Measurements from ENCODE around the gene ATXN7L1.

Gene ATXN7L1

GRCh38 chr7:105639667-105640493 lies 236.5 kb downstream of the ATXN7L1 start:
- no peak for DNase-seq

GRCh38 chr7:105638902-105639495 lies 237.4 kb downstream of the ATXN7L1 start:
- no peak for DNase-seq

GRCh38 chr7:105638334-105638733 lies 238.1 kb downstream of the ATXN7L1 start:
- no peak for DNase-seq

GRCh38 chr7:105637755-105638154 lies 238.6 kb downstream of the ATXN7L1 start:
- no peak for DNase-seq

GRCh38 chr7:105636982-105637381 lies 239.4 kb downstream of the ATXN7L1 start:
- DNase-seq, result no peak

GRCh38 chr7:105635197-105635596 lies 241.2 kb downstream of the ATXN7L1 start:
- no peak for DNase-seq

GRCh38 chr7:105625986-105626385 lies 250.4 kb downstream of the ATXN7L1 start:
- no peak for DNase-seq

- DNase-seq, result no peak
Observed at GRCh38 chr7:105623906-105624305, 252.5 kb downstream of the ATXN7L1 start.

GRCh38 chr7:105623378-105623777 lies 253.0 kb downstream of the ATXN7L1 start:
- DNase-seq, result no peak

GRCh38 chr7:105622106-105622731 lies 254.2 kb downstream of the ATXN7L1 start:
- DNase-seq, result no peak

- DNase-seq, result no peak
Observed at GRCh38 chr7:105621617-105622016, 254.8 kb downstream of the ATXN7L1 start.

- no peak for DNase-seq
Observed at GRCh38 chr7:105621176-105621575, 255.2 kb downstream of the ATXN7L1 start.

- DNase-seq, result no peak
Observed at GRCh38 chr7:105619590-105619989, 256.8 kb downstream of the ATXN7L1 start.

GRCh38 chr7:105618016-105618296 lies 258.4 kb downstream of the ATXN7L1 start:
- DNase-seq, result peak in 1 of 2 experiments; percentile 42

- peak in 1 of 2 experiments; percentile 49 for DNase-seq
Observed at GRCh38 chr7:105617280-105618015, 259.0 kb downstream of the ATXN7L1 start.

GRCh38 chr7:105614341-105614840 lies 262.0 kb downstream of the ATXN7L1 start:
- no peak for DNase-seq

GRCh38 chr7:105613611-105614330 lies 262.6 kb downstream of the ATXN7L1 start:
- no peak for DNase-seq

GRCh38 chr7:105612806-105613205 lies 263.6 kb downstream of the ATXN7L1 start:
- DNase-seq, result no peak

- DNase-seq, result no peak
Observed at GRCh38 chr7:105611856-105612775, 264.3 kb downstream of the ATXN7L1 start.

GRCh38 chr7:105610165-105610930 lies 266.1 kb downstream of the ATXN7L1 start:
- DNase-seq, result no peak

Measured in NCI-H524 (cell line).